CD4-positive, CD25-positive, alpha-beta regulatory T cell (primary cell): ENCODE data around the gene L3MBTL4. TPM values are rescaled to one million over a fixed set of nuclear protein-coding genes. Genes with fewer than 3 reads are reported as not detected.

ENCODE experiments used
- ATAC-seq, 2 donors: fragments of 150-1000 bp; cut with Tn5 transposase; one replicate each; pipeline ENCODE4 v1.10.0; 2021; ENCODE audit warnings: low read depth in 2 of 2, moderate number of reproducible peaks in 2 of 2, moderate library complexity in 1 of 2
- DNase-seq, 3 donors: peaks; one replicate each; pipeline versions ENCODE4 v3.0.0 to v3.0.0-alpha.2; 2012 to 2022; ENCODE audit warnings: mixed read lengths in 1 of 3
- H3K27ac ChIP-seq: one replicate; pipeline ENCODE4 v1.7.0; 2013; ENCODE audit warnings: mild to moderate bottlenecking, low read length; ENCODE audit not compliant: insufficient read depth, poor library complexity, severe bottlenecking
- H3K27me3 ChIP-seq: one replicate; pipeline ENCODE4 v1.7.0; 2013; ENCODE audit warnings: low read length; ENCODE audit not compliant: control insufficient read depth, insufficient read depth
- H3K36me3 ChIP-seq: one replicate; pipeline ENCODE4 v1.7.0; 2013; ENCODE audit warnings: mild to moderate bottlenecking, low read length, moderate library complexity; ENCODE audit not compliant: control insufficient read depth, insufficient read depth
- H3K4me1 ChIP-seq: 2 replicates; pipeline ENCODE4 v1.7.0; 2013; ENCODE audit warnings: mild to moderate bottlenecking, low read length; ENCODE audit not compliant: insufficient read depth, control insufficient read depth, poor library complexity, severe bottlenecking
- H3K4me3 ChIP-seq: one replicate; pipeline ENCODE4 v1.7.0; 2013; ENCODE audit warnings: low read depth, mild to moderate bottlenecking, low read length, moderate library complexity
- H3K9me3 ChIP-seq, 2 experiments: 1 replicate in 1 of 2; 2 replicates in 1 of 2; pipeline ENCODE4 v1.7.0; 2013; ENCODE audit warnings: low read length in 2 of 2, mild to moderate bottlenecking in 1 of 2, moderate library complexity in 1 of 2; ENCODE audit not compliant: control insufficient read depth in 2 of 2
- H3K27ac Mint-ChIP-seq, 3 donors: one replicate each; pipeline ENCODE4 v1.8.0; 2020 to 2022; ENCODE audit warnings: mild to moderate bottlenecking in 3 of 3, mixed read lengths in 3 of 3, moderate library complexity in 2 of 3
- H3K27me3 Mint-ChIP-seq: one replicate; pipeline ENCODE4 v1.8.0; 2022; ENCODE audit warnings: mild to moderate bottlenecking, mixed read lengths
- H3K36me3 Mint-ChIP-seq: one replicate; pipeline ENCODE4 v1.8.0; 2020; ENCODE audit warnings: mixed read lengths
- H3K4me1 Mint-ChIP-seq, 4 donors: one replicate each; pipeline ENCODE4 v1.8.0; 2020 to 2022; ENCODE audit warnings: mixed read lengths in 4 of 4, mild to moderate bottlenecking in 1 of 4
- H3K4me3 Mint-ChIP-seq, 4 donors: one replicate each; pipeline ENCODE4 v1.8.0; 2020 to 2022; ENCODE audit warnings: mild to moderate bottlenecking in 4 of 4, mixed read lengths in 4 of 4, moderate library complexity in 3 of 4
- H3K9me3 Mint-ChIP-seq, 7 donors: one replicate each; pipeline ENCODE4 v1.8.0; 2020 to 2022; ENCODE audit warnings: mixed read lengths in 7 of 7, mild to moderate bottlenecking in 3 of 7, moderate library complexity in 2 of 7
- polyA plus RNA-seq, 4 donors: library from polyadenylated mRNA; unstranded; fragments of 300-500 nt; fragmentation: Illumina TruSeq; gene quantifications; one replicate each; pipeline ENCODE4 v1.2.3, GENCODE V29; 2021
- total RNA-seq: library from RNA; stranded (reverse); gene quantifications from one replicate; pipeline ENCODE4 v1.2.3, GENCODE V29; 2022

L3MBTL4 gene
- total and polyA plus RNA-seq, 5 donors from 2014 or later: 2.1 TPM; not detected in 4

DNA sequence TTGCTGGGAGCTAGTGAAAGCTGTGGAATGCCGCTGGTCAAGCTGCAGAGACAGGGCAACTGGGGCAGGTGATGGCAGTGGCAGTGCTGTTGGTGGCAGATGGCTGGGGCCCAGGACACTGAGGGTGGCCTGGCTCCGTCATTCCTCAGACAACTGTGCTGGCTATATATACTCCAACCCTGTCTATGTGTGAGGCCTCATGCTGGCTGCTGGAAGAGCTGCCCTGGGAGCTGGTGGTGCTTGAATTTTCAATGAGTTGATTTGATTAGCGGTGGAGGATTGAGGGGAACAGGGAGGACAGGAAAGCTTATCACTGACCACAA, 452.9 kb downstream of the L3MBTL4 start:
- Histone ChIP-seq H3K9me3 (no peaks in the 10 kb centered on the region), H3K27me3 (no peaks in the 10 kb centered on the region), H3K36me3 (no peaks in the 10 kb centered on the region), H3K27ac (no peak overlapping the region), H3K4me1 (no peaks in the 10 kb centered on the region), H3K4me3 (no peak overlapping the region)
- no peaks in the 10 kb centered on the region for H3K36me3 Mint-ChIP-seq
- H3K27ac Mint-ChIP-seq: no peak overlapping the region
- no peaks in the 10 kb centered on the region for H3K9me3 Mint-ChIP-seq
- no peak for DNase-seq
- no peak for ATAC-seq
- peaks cover 0 to 10% (median under 1%) of the 10 kb centered on the region in 4 donors for H3K4me1 Mint-ChIP-seq
- H3K27me3 Mint-ChIP-seq: no peaks in the 10 kb centered on the region
- no peak overlapping the region for H3K4me3 Mint-ChIP-seq

DNA sequence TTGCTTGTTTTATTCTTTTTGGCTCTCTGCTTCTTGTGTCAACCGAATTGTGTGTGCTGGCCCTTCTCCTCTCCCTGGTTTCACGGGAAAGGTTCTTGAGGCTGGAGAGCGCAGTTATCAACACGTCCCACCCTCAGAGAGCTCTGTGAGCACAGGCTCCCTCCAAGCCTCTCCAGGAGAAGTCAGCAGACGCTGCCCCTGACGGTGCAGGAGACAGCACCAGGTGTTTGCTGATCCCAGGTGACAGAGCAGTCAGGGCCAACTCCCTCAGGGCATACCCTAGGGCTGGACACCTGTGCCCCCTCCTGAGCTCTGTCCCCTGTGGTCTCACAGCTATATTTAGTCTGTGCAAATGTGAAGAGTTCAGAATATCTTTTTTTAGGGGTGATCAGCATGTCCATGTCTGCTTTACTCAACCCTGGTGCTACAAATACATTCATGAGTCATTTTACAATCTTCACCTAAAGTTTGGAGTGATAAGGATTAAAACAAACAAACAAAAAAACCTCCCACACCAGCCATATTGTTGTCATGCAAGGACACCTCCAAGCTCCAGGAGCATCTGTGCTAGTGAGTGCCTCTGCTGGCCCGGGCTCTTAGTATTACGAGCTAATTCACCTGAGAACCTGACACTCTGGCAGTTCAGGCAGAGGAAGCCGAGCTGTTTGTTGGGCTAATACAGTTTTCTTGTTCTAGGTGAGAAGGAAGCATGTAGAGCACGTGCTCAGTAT, 453.4 kb downstream of the L3MBTL4 start:
- Mint-ChIP-seq H3K27me3 (no peaks in the 10 kb centered on the region), H3K4me3 (no peak overlapping the region), H3K27ac (no peak overlapping the region), H3K9me3 (no peaks in the 10 kb centered on the region), H3K4me1 (peaks cover 0 to 10% (median under 1%) of the 10 kb centered on the region in 4 donors), H3K36me3 (no peaks in the 10 kb centered on the region)
- H3K9me3 ChIP-seq: no peaks in the 10 kb centered on the region
- no peak for DNase-seq
- ATAC-seq: no peak
- no peaks in the 10 kb centered on the region for H3K36me3 ChIP-seq
- no peak overlapping the region for H3K27ac ChIP-seq
- H3K4me1 ChIP-seq: no peaks in the 10 kb centered on the region
- H3K4me3 ChIP-seq: no peak overlapping the region
- no peaks in the 10 kb centered on the region for H3K27me3 ChIP-seq

GRCh38 chr18:5958822-5959221, 455.9 kb downstream of the L3MBTL4 start:
- H3K27me3 ChIP-seq: no peaks in the 10 kb centered on the region
- no peak overlapping the region for H3K4me3 ChIP-seq
- Mint-ChIP-seq H3K4me3 (no peak overlapping the region), H3K27ac (no peak overlapping the region), H3K4me1 (no peaks in the 10 kb centered on the region), H3K36me3 (no peaks in the 10 kb centered on the region), H3K27me3 (no peaks in the 10 kb centered on the region), H3K9me3 (no peaks in the 10 kb centered on the region)
- ATAC-seq: no peak
- H3K36me3 ChIP-seq: no peaks in the 10 kb centered on the region
- H3K4me1 ChIP-seq: no peaks in the 10 kb centered on the region
- no peaks in the 10 kb centered on the region for H3K9me3 ChIP-seq
- no peak overlapping the region for H3K27ac ChIP-seq
- no peak for DNase-seq

- Mint-ChIP-seq H3K27ac (no peak overlapping the region), H3K4me1 (no peaks in the 10 kb centered on the region), H3K9me3 (peaks cover 0 to 1% (median 0%) of the 10 kb centered on the region in 7 donors), H3K27me3 (no peaks in the 10 kb centered on the region), H3K36me3 (no peaks in the 10 kb centered on the region), H3K4me3 (no peak overlapping the region)
- H3K4me3 ChIP-seq: no peak overlapping the region
- DNase-seq (no peak), ATAC-seq (no peak)
- H3K36me3 ChIP-seq: no peaks in the 10 kb centered on the region
- no peak overlapping the region for H3K27ac ChIP-seq
- no peaks in the 10 kb centered on the region for H3K9me3 ChIP-seq
- no peaks in the 10 kb centered on the region for H3K4me1 ChIP-seq
- no peaks in the 10 kb centered on the region for H3K27me3 ChIP-seq
Observed at GRCh38 chr18:5955861-5956260, 458.9 kb downstream of the L3MBTL4 start.

GRCh38 chr18:5951515-5952091, 463.1 kb downstream of the L3MBTL4 start:
- ATAC-seq (no peak), DNase-seq (no peak)
- Histone ChIP-seq H3K36me3 (no peaks in the 10 kb centered on the region), H3K4me3 (no peak overlapping the region), H3K9me3 (no peaks in the 10 kb centered on the region), H3K27ac (no peak overlapping the region), H3K4me1 (no peaks in the 10 kb centered on the region), H3K27me3 (no peaks in the 10 kb centered on the region)
- no peaks in the 10 kb centered on the region for H3K27me3 Mint-ChIP-seq
- H3K9me3 Mint-ChIP-seq: peaks cover 0 to 1% (median 0%) of the 10 kb centered on the region in 7 donors
- no peaks in the 10 kb centered on the region for H3K4me1 Mint-ChIP-seq
- H3K4me3 Mint-ChIP-seq: no peak overlapping the region
- H3K36me3 Mint-ChIP-seq: no peaks in the 10 kb centered on the region
- no peak overlapping the region for H3K27ac Mint-ChIP-seq

GRCh38 chr18:5948781-5949180, 465.9 kb downstream of the L3MBTL4 start:
- H3K4me3 ChIP-seq: no peak overlapping the region
- H3K27me3 Mint-ChIP-seq: no peaks in the 10 kb centered on the region
- H3K9me3 Mint-ChIP-seq: peaks cover 0 to 1% (median 0%) of the 10 kb centered on the region in 7 donors
- H3K27me3 ChIP-seq: no peaks in the 10 kb centered on the region
- H3K36me3 Mint-ChIP-seq: no peaks in the 10 kb centered on the region
- no peaks in the 10 kb centered on the region for H3K9me3 ChIP-seq
- H3K36me3 ChIP-seq: no peaks in the 10 kb centered on the region
- no peak overlapping the region for H3K27ac ChIP-seq
- no peaks in the 10 kb centered on the region for H3K4me1 ChIP-seq
- no peaks in the 10 kb centered on the region for H3K4me1 Mint-ChIP-seq
- H3K27ac Mint-ChIP-seq: no peak overlapping the region
- H3K4me3 Mint-ChIP-seq: no peak overlapping the region
- ATAC-seq (no peak), DNase-seq (no peak)

GRCh38 chr18:5948237-5948636, 466.5 kb downstream of the L3MBTL4 start:
- Histone ChIP-seq H3K4me1 (no peaks in the 10 kb centered on the region), H3K27me3 (no peaks in the 10 kb centered on the region), H3K9me3 (no peaks in the 10 kb centered on the region), H3K36me3 (no peaks in the 10 kb centered on the region), H3K27ac (no peak overlapping the region), H3K4me3 (no peak overlapping the region)
- ATAC-seq: no peak
- Mint-ChIP-seq H3K4me1 (no peaks in the 10 kb centered on the region), H3K27me3 (no peaks in the 10 kb centered on the region), H3K9me3 (peaks cover 0 to 1% (median 0%) of the 10 kb centered on the region in 7 donors), H3K27ac (no peak overlapping the region), H3K4me3 (no peak overlapping the region), H3K36me3 (no peaks in the 10 kb centered on the region)
- DNase-seq: no peak

- ATAC-seq (no peak), DNase-seq (no peak)
- H3K4me1 Mint-ChIP-seq: no peaks in the 10 kb centered on the region
- H3K9me3 Mint-ChIP-seq: no peaks in the 10 kb centered on the region
- H3K27me3 Mint-ChIP-seq: no peaks in the 10 kb centered on the region
- Histone ChIP-seq H3K4me1 (no peaks in the 10 kb centered on the region), H3K9me3 (no peaks in the 10 kb centered on the region), H3K4me3 (no peak overlapping the region), H3K27ac (no peak overlapping the region), H3K27me3 (no peaks in the 10 kb centered on the region), H3K36me3 (no peaks in the 10 kb centered on the region)
- no peak overlapping the region for H3K27ac Mint-ChIP-seq
- H3K36me3 Mint-ChIP-seq: no peaks in the 10 kb centered on the region
- H3K4me3 Mint-ChIP-seq: no peak overlapping the region
Observed at GRCh38 chr18:5944448-5944847, 470.3 kb downstream of the L3MBTL4 start.
